ENCODE data around the gene ZC3HAV1.

- no peak for TF ChIP-seq CTCF (IDR thresholded peaks at IDR 0.05 in 2 of 3, conservative IDR thresholded peaks at IDR 0.05 in 1 of 3; ENCODE audit: control insufficient read depth in 2 of 3, extremely low read depth in 1 of 3, insufficient read depth in 1 of 3, low read depth in 3 of 3, low read length in 3 of 3)
- no peak for TF ChIP-seq MEF2A (IDR thresholded peaks at IDR 0.05; ENCODE audit: insufficient read depth, low read depth, low read length)
- no peak for TF ChIP-seq IRF3 (IDR thresholded peaks at IDR 0.05)
- no peak for TF ChIP-seq ZBTB40 (IDR thresholded peaks at IDR 0.05; ENCODE audit: borderline replicate concordance)
These were observed 23.4 kb upstream of the ZC3HAV1 start for GRCh38 chr7:139132887-139133286.

All from GM12878 (cell line).